ENCODE data around the gene OSBPL9.
"Not testable (repeated sequence)": the region's sequence is repeated elsewhere in the genome, so short reads cannot be mapped to it uniquely, and the experiment has no call there.

OSBPL9 gene

GRCh38 chr1:51814513-51814912, 197.6 kb downstream of the OSBPL9 start:
- no peak for TF ChIP-seq CTCF (IDR thresholded peaks at IDR 0.05; ENCODE audit: low read depth, low read length)
- DNase-seq (ENCODE audit: extremely low read depth, low read depth), result no peak

GRCh38 chr1:51818487-51818886, 201.6 kb downstream of the OSBPL9 start:
- DNase-seq (ENCODE audit: extremely low read depth, low read depth), result no peak
- no peak for TF ChIP-seq CTCF (IDR thresholded peaks at IDR 0.05; ENCODE audit: low read depth, low read length)

DNA sequence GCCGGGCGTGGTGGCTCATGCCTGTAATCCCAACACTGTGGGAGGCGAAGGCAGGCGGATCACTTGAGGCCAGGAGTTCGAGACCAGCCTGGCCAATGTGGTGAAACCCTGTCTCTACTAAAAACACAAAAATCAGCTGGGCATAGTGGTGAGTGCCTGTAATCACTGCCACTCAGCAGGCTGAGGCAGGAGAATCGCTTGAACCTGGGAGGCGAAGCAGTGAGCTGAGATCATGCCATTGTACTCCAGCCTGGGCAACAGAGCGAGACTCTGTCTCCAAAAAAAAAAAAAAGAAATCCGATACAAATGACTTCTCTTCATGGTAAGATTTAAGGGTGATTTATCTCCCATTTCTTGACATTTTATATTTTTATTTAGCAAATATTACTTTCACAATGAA, 202.1 kb downstream of the OSBPL9 start:
- not testable (repeated sequence) for DNase-seq (ENCODE audit: extremely low read depth, low read depth)

DNA sequence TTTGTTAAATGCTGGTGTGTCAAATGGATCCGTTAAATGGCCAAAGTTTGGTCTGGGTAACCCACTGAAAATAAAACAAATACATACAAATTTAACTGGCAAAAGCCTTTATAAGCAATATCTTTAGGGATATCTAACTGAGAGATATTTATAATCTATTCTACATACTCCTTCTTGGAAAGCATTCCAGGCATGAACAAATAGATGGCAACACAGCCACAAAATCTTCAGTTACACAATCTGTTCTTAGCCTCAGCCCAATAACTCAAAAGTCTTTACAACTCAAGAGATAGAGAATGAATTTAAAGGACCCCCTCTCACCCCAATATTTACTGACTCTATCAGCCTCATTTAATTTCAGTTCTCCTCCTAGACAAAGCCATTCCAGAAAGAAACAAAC, 202.9 kb downstream of the OSBPL9 start:
- no peak for DNase-seq (ENCODE audit: extremely low read depth, low read depth)
- TF ChIP-seq CTCF (IDR thresholded peaks at IDR 0.05; ENCODE audit: low read depth, low read length), result no peak

DNA sequence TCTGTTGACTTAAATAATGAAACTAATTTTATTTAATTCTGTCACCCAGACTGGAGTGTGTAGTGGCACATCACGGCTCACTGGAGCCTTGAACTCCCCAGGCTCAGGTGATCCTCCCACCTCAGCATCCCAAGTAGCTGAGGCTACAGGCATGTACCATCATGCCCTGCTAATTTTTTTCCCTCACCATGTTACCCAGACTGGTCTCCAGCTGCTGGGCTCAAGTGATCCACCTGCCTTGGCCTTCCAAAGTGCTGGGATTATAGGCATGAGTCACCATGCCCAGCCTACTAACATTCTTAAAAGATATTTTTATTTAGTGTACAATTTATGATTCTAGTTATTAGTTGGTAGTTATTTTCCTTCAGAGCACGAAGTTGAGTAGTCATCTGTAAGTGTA, 212.2 kb downstream of the OSBPL9 start:
- DNase-seq (ENCODE audit: extremely low read depth, low read depth), result no peak
- TF ChIP-seq CTCF (IDR thresholded peaks at IDR 0.05; ENCODE audit: low read depth, low read length), result no peak

GRCh38 chr1:51833700-51834099, 216.8 kb downstream of the OSBPL9 start:
- TF ChIP-seq CTCF (IDR thresholded peaks at IDR 0.05; ENCODE audit: low read depth, low read length), result no peak
- no peak for DNase-seq (ENCODE audit: extremely low read depth, low read depth)

DNA sequence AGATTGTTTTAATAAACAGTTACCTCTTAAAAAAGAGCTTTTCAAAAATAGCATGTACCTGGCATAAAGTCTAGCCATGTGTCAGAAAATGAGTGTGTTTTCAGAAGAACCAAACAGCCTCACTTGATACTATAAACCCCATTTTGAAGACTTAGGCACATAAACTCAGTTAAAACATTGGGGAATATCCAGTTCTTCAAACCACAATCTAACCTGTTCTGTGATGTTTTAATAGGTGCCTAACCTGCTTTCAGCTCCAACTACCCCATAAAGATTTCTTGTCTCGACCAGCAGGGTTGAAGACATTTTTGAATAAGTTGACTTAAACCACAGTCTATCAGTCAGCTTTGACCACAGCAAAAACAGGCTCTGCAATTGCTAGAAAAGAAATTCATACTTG, 220.4 kb downstream of the OSBPL9 start:
- no peak for TF ChIP-seq CTCF (IDR thresholded peaks at IDR 0.05; ENCODE audit: low read depth, low read length)
- no peak for DNase-seq (ENCODE audit: extremely low read depth, low read depth)
